SU-DHL-6 (cell line): ENCODE measurements around the gene MYH6.
"Not testable (repeated sequence)": the region's sequence is repeated elsewhere in the genome, so short reads cannot be mapped to it uniquely, and the experiment has no call there.

Experiments
- EZH2phosphoT487 ChIP-seq: fragments of 200-600 bp; sonication (generic), shearing (Covaris generic); conservative IDR thresholded peaks from 2 replicates; pipeline ENCODE4 v1.6.1; 2018; ENCODE audit warnings: mild to moderate bottlenecking, antibody characterized with exemption, low read length, moderate library complexity, mixed read lengths
- TF ChIP-seq, protein P1 (sequence below): fragments of 200-600 bp; sonication (generic); IDR thresholded peaks from one replicate; pipeline ENCODE4 v1.5.1; 2017; ENCODE audit warnings: antibody characterized with exemption, mild to moderate bottlenecking, low read length, moderate library complexity; ENCODE audit not compliant: insufficient read depth, poor library complexity, severe bottlenecking

DNA sequence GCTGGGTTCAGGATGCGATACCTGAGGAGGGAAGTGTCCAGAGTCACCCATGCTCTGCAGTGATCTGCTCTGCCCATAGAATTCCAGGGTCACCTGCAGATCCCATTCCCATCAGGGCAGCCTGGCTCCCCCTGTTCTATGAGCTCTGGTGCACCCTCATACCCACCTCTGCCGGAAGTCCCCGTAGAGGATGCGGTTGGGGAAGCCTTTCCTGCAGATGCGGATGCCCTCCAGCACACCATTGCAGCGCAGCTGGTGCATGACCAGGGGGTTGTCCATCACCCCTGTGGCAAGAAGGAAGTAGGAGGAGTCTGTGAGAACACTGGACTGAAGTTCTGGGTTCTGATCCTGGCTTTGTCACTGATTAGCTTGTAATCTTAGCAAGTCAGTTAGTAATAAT is 17.7 kb upstream of the MYH6 start:
- TF ChIP-seq, protein P1, sequence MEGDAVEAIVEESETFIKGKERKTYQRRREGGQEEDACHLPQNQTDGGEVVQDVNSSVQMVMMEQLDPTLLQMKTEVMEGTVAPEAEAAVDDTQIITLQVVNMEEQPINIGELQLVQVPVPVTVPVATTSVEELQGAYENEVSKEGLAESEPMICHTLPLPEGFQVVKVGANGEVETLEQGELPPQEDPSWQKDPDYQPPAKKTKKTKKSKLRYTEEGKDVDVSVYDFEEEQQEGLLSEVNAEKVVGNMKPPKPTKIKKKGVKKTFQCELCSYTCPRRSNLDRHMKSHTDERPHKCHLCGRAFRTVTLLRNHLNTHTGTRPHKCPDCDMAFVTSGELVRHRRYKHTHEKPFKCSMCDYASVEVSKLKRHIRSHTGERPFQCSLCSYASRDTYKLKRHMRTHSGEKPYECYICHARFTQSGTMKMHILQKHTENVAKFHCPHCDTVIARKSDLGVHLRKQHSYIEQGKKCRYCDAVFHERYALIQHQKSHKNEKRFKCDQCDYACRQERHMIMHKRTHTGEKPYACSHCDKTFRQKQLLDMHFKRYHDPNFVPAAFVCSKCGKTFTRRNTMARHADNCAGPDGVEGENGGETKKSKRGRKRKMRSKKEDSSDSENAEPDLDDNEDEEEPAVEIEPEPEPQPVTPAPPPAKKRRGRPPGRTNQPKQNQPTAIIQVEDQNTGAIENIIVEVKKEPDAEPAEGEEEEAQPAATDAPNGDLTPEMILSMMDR = not testable (repeated sequence)
- not testable (repeated sequence) for TF ChIP-seq EZH2phosphoT487
